ENCODE measurements around the gene POLR2I. TPM values are rescaled to one million over a fixed set of nuclear protein-coding genes. Genes with fewer than 3 reads are reported as not detected.

Gene POLR2I
- total RNA-seq, 4 donors from 2014 or later, result 64.8 to 152 (median 85.7) TPM

GRCh38 chr19:36120092-36120983 is 5.7 kb upstream of the POLR2I start:
- intact Hi-C loops (cut with DNase I), result no loop called here
- TF ChIP-seq POLR2A (IDR thresholded peaks at IDR 0.05; ENCODE audit: low read depth), result no peak
- TF ChIP-seq EP300 (IDR thresholded peaks at IDR 0.05), result no peak
- no peak for TF ChIP-seq POLR2AphosphoS5 (IDR thresholded peaks at IDR 0.05)
- TF ChIP-seq CTCF (IDR thresholded peaks at IDR 0.05), result no peak
- no peak for DNase-seq (ENCODE audit: extremely low spot score)
- Histone ChIP-seq H3K36me3 (peaks cover 39 to 89% (median 79%) of the 10 kb centered on the region in 4 donors), H3K4me1 (peaks cover 13 to 35% (median 25%) of the 10 kb centered on the region in 4 donors), H3K9me3 (no peaks in the 10 kb centered on the region), H3K27me3 (no peaks in the 10 kb centered on the region), H3K4me3 (no peak overlapping the region), H3K27ac (replicated peaks in 1 of 4) (no peak overlapping the region)
- WGBS, result 90% methylated on average over 26 of the region's 26 CpGs

- Histone ChIP-seq H3K4me1 (peaks cover 23 to 53% (median 38%) of the 10 kb centered on the region in 4 donors), H3K27me3 (no peaks in the 10 kb centered on the region), H3K27ac (replicated peaks in 1 of 4) (peak overlapping the region; percentile 88 to 96 (median 91)), H3K9me3 (no peaks in the 10 kb centered on the region), H3K36me3 (peaks cover 26 to 72% (median 64%) of the 10 kb centered on the region in 4 donors), H3K4me3 (peak overlapping the region; percentile 72 to 80 (median 74))
- TF ChIP-seq EP300 (IDR thresholded peaks at IDR 0.05), result no peak
- no peak for TF ChIP-seq POLR2AphosphoS5 (IDR thresholded peaks at IDR 0.05)
- TF ChIP-seq POLR2A (IDR thresholded peaks at IDR 0.05; ENCODE audit: low read depth), result no peak
- no peak for TF ChIP-seq CTCF (IDR thresholded peaks at IDR 0.05)
- intact Hi-C loops (cut with DNase I), result no loop called here
- WGBS, result 90% methylated on average over 1 of the region's 1 CpG
- DNase-seq (ENCODE audit: extremely low spot score), result no peak
Observed at GRCh38 chr19:36116344-36116637, 1.6 kb upstream of the POLR2I start.

- H3K27me3 ChIP-seq, result no peaks in the 10 kb centered on the region
- intact Hi-C loops (cut with DNase I), result no loop called here
- TF ChIP-seq CTCF (IDR thresholded peaks at IDR 0.05), result no peak
- TF ChIP-seq POLR2AphosphoS5 (IDR thresholded peaks at IDR 0.05), result peak in 1 of 2 donors; percentile 91
- no peak for TF ChIP-seq EP300 (IDR thresholded peaks at IDR 0.05)
- peak; percentile 10 for TF ChIP-seq POLR2A (IDR thresholded peaks at IDR 0.05; ENCODE audit: low read depth)
- 5% methylated on average over 26 of the region's 59 CpGs for WGBS
- peaks cover 23 to 53% (median 38%) of the 10 kb centered on the region in 4 donors for H3K4me1 ChIP-seq
- peak within 1 kb of the TSS; percentile 72 to 80 (median 74) for H3K4me3 ChIP-seq
- H3K36me3 ChIP-seq, result peaks cover 26 to 72% (median 65%) of the 10 kb centered on the region in 4 donors
- H3K27ac ChIP-seq (replicated peaks in 1 of 4), result peak within 1 kb of the TSS; percentile 88 to 96 (median 91)
- H3K9me3 ChIP-seq, result no peaks in the 10 kb centered on the region
- DNase-seq (ENCODE audit: extremely low spot score), result peak; percentile 96
Observed at GRCh38 chr19:36115453-36116343, 1.0 kb upstream of the POLR2I start, which contains the start of gene TBCB. Gene TBCB (plus strand): TSS chr19:36115468. CDS start chr19:36115561, 93 bp downstream.

GRCh38 chr19:36113894-36114720 is 568 bp downstream of the POLR2I start:
- 8% methylated on average over 25 of the region's 48 CpGs for WGBS
- intact Hi-C loops (cut with DNase I), result loop anchor here (5.0 kb wide), 2 partner anchors 57 to 117 kb away; partner anchors contain the start of gene SDHAF1

More at GRCh38 chr19:36113894-36114720, 568 bp downstream of the POLR2I start:
- Histone ChIP-seq H3K9me3 (no peaks in the 10 kb centered on the region), H3K27ac (replicated peaks in 1 of 4) (peak overlapping the region; percentile 88 to 96 (median 91)), H3K36me3 (peaks cover 22 to 66% (median 54%) of the 10 kb centered on the region in 4 donors), H3K27me3 (no peaks in the 10 kb centered on the region), H3K4me1 (peaks cover 23 to 50% (median 38%) of the 10 kb centered on the region in 4 donors), H3K4me3 (peak overlapping the region; percentile 72 to 80 (median 74))
- DNase-seq (ENCODE audit: extremely low spot score), result no peak
- TF ChIP-seq POLR2A (IDR thresholded peaks at IDR 0.05; ENCODE audit: low read depth) (no peak), POLR2AphosphoS5 (IDR thresholded peaks at IDR 0.05) (no peak), CTCF (IDR thresholded peaks at IDR 0.05) (no peak), EP300 (IDR thresholded peaks at IDR 0.05) (peak; percentile 1)
